Liver (tissue), 3 donors: ENCODE results near the gene CSPG5.

Experiments
- EGR1 ChIP-seq, 2 donors: IDR thresholded peaks; 2 replicates each; pipeline ENCODE4 v1.6.1; 2016 to 2018; ENCODE audit warnings: antibody characterized with exemption in 2 of 2, low read depth in 2 of 2
- GABPA ChIP-seq, 2 donors: IDR thresholded peaks in 1 of 2; conservative IDR thresholded peaks in 1 of 2; 2 replicates each; pipeline ENCODE4 v1.6.1; 2016; ENCODE audit warnings: antibody characterized with exemption in 2 of 2, mild to moderate bottlenecking in 1 of 2, moderate library complexity in 1 of 2
- JUND ChIP-seq, 2 donors: IDR thresholded peaks; 2 replicates each; pipeline ENCODE4 v1.6.1; 2016; ENCODE audit warnings: antibody characterized with exemption in 2 of 2
- MAX ChIP-seq: IDR thresholded peaks from 2 replicates; pipeline ENCODE4 v1.6.1; 2016; ENCODE audit warnings: antibody characterized with exemption
- RAD21 ChIP-seq, 2 donors: IDR thresholded peaks; 2 replicates each; pipeline ENCODE4 v1.6.1; 2016; ENCODE audit warnings: antibody characterized with exemption in 2 of 2, mild to moderate bottlenecking in 2 of 2
- RXRA ChIP-seq, 2 donors: IDR thresholded peaks; 2 replicates each; pipeline ENCODE4 v1.6.1; 2017 to 2018; ENCODE audit warnings: antibody characterized with exemption in 2 of 2, mild to moderate bottlenecking in 1 of 2
- SP1 ChIP-seq: IDR thresholded peaks from 2 replicates; pipeline ENCODE4 v1.6.1; 2018; ENCODE audit warnings: antibody characterized with exemption, mild to moderate bottlenecking
- TAF1 ChIP-seq: conservative IDR thresholded peaks from 2 replicates; pipeline ENCODE4 v1.6.1; 2016; ENCODE audit warnings: antibody characterized with exemption, mild to moderate bottlenecking
- ZBTB33 ChIP-seq: IDR thresholded peaks from 2 replicates; pipeline ENCODE4 v1.6.1; 2016; ENCODE audit warnings: antibody characterized with exemption
- TF ChIP-seq, protein P1 (sequence below): fragments of 150-350 bp; IDR thresholded peaks from 2 replicates; pipeline ENCODE4 v1.5.1; 2017; ENCODE audit warnings: improper control_type of control experiment, low read depth, low read length; ENCODE audit not compliant: missing input control
- TF ChIP-seq, protein P2 (sequence below): IDR thresholded peaks from 2 replicates; pipeline ENCODE4 v1.6.1; 2016; ENCODE audit warnings: antibody characterized with exemption, mild to moderate bottlenecking
- donor health status: healthy.
- donor health status: healthy.

DNA sequence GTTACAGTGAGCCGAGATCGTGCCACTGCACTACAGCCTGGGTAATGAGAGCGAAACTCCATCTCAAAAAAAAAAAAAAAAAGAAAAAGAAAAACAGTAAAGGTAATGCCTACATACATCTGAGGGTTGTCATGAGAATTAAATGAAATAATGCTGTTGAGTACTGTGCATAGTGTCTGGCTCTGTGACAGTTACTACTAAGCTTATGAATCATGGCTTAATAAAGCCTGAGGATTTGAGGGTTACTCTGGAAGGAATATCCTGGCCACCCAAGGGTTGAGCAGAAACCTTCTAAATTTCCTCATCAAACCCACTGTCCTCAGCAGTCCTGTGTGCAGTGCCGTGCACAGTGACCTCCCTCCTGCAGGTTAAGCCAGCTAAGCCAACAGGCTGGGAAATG, 38.4 kb downstream of the CSPG5 start:
- TF ChIP-seq JUND (IDR thresholded peaks at IDR 0.05) (no peak), GABPA (IDR thresholded peaks at IDR 0.05 in 1 of 2, conservative IDR thresholded peaks at IDR 0.05 in 1 of 2) (no peak), TAF1 (no peak), SP1 (no peak), RAD21 (IDR thresholded peaks at IDR 0.05) (no peak), MAX (no peak), ZBTB33 (no peak), EGR1 (IDR thresholded peaks at IDR 0.05; ENCODE audit: low read depth in 2 of 2) (no peak), RXRA (IDR thresholded peaks at IDR 0.05) (no peak)
- TF ChIP-seq, protein P1, sequence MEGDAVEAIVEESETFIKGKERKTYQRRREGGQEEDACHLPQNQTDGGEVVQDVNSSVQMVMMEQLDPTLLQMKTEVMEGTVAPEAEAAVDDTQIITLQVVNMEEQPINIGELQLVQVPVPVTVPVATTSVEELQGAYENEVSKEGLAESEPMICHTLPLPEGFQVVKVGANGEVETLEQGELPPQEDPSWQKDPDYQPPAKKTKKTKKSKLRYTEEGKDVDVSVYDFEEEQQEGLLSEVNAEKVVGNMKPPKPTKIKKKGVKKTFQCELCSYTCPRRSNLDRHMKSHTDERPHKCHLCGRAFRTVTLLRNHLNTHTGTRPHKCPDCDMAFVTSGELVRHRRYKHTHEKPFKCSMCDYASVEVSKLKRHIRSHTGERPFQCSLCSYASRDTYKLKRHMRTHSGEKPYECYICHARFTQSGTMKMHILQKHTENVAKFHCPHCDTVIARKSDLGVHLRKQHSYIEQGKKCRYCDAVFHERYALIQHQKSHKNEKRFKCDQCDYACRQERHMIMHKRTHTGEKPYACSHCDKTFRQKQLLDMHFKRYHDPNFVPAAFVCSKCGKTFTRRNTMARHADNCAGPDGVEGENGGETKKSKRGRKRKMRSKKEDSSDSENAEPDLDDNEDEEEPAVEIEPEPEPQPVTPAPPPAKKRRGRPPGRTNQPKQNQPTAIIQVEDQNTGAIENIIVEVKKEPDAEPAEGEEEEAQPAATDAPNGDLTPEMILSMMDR = no peak
- TF ChIP-seq, protein P2, sequence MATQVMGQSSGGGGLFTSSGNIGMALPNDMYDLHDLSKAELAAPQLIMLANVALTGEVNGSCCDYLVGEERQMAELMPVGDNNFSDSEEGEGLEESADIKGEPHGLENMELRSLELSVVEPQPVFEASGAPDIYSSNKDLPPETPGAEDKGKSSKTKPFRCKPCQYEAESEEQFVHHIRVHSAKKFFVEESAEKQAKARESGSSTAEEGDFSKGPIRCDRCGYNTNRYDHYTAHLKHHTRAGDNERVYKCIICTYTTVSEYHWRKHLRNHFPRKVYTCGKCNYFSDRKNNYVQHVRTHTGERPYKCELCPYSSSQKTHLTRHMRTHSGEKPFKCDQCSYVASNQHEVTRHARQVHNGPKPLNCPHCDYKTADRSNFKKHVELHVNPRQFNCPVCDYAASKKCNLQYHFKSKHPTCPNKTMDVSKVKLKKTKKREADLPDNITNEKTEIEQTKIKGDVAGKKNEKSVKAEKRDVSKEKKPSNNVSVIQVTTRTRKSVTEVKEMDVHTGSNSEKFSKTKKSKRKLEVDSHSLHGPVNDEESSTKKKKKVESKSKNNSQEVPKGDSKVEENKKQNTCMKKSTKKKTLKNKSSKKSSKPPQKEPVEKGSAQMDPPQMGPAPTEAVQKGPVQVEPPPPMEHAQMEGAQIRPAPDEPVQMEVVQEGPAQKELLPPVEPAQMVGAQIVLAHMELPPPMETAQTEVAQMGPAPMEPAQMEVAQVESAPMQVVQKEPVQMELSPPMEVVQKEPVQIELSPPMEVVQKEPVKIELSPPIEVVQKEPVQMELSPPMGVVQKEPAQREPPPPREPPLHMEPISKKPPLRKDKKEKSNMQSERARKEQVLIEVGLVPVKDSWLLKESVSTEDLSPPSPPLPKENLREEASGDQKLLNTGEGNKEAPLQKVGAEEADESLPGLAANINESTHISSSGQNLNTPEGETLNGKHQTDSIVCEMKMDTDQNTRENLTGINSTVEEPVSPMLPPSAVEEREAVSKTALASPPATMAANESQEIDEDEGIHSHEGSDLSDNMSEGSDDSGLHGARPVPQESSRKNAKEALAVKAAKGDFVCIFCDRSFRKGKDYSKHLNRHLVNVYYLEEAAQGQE = no peak
